PFSK-1 (cell line): ENCODE measurements around the gene FBXL7.

Experiments used
- FOXP2 ChIP-seq: optimal IDR thresholded peaks from 2 replicates; pipeline ENCODE3; 2011; ENCODE audit warnings: borderline replicate concordance, control low read depth, inconsistent platforms; ENCODE audit not compliant: insufficient read depth; ENCODE audit errors: extremely low read length, extremely low read depth
- POLR2AphosphoS5 ChIP-seq: IDR thresholded peaks from 2 replicates; pipeline ENCODE4 v1.6.1; 2012; ENCODE audit warnings: low read depth, mild to moderate bottlenecking, control low read depth, low read length, moderate library complexity
- SIN3A ChIP-seq: IDR thresholded peaks from 2 replicates; pipeline ENCODE4 v1.6.1; 2012; ENCODE audit warnings: mild to moderate bottlenecking, low read length, moderate library complexity, borderline replicate concordance; ENCODE audit not compliant: insufficient read depth
- TAF1 ChIP-seq: IDR thresholded peaks from 2 replicates; pipeline ENCODE4 v1.6.1; 2012; ENCODE audit warnings: low read length, control low read depth, borderline replicate concordance; ENCODE audit not compliant: insufficient read depth
- TF ChIP-seq, protein P1 (sequence below), 2 experiments: IDR thresholded peaks; 2 replicates each; pipeline versions ENCODE4 v1.6.1 to v1.8.0; 2011 to 2012; ENCODE audit warnings: low read depth in 2 of 2, low read length in 2 of 2, control low read depth in 1 of 2, inconsistent platforms in 1 of 2, mild to moderate bottlenecking in 1 of 2, moderate library complexity in 1 of 2; ENCODE audit not compliant: insufficient read depth in 1 of 2

FBXL7 gene

DNA sequence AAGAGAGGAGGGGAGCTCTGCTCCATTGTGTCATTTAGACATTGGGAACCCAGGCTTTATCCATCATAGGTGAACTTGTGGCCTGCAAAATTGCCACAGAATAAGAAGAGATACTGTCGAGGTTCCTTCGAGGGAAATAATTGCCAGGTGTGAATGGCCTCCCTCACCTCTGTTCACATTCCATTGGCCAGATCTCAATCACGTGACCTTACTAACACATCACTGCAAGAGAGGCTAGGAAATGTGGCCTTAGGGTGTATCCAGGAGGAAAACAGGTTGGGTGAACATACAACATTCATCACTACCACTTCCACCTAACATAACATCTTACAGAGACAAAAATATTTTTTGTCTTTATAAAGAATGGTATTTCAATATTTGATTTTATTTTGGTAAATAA lies 182.1 kb downstream of the FBXL7 start:
- TF ChIP-seq POLR2AphosphoS5 (no peak), SIN3A (no peak), FOXP2 (no peak), TAF1 (no peak)
- TF ChIP-seq, protein P1, sequence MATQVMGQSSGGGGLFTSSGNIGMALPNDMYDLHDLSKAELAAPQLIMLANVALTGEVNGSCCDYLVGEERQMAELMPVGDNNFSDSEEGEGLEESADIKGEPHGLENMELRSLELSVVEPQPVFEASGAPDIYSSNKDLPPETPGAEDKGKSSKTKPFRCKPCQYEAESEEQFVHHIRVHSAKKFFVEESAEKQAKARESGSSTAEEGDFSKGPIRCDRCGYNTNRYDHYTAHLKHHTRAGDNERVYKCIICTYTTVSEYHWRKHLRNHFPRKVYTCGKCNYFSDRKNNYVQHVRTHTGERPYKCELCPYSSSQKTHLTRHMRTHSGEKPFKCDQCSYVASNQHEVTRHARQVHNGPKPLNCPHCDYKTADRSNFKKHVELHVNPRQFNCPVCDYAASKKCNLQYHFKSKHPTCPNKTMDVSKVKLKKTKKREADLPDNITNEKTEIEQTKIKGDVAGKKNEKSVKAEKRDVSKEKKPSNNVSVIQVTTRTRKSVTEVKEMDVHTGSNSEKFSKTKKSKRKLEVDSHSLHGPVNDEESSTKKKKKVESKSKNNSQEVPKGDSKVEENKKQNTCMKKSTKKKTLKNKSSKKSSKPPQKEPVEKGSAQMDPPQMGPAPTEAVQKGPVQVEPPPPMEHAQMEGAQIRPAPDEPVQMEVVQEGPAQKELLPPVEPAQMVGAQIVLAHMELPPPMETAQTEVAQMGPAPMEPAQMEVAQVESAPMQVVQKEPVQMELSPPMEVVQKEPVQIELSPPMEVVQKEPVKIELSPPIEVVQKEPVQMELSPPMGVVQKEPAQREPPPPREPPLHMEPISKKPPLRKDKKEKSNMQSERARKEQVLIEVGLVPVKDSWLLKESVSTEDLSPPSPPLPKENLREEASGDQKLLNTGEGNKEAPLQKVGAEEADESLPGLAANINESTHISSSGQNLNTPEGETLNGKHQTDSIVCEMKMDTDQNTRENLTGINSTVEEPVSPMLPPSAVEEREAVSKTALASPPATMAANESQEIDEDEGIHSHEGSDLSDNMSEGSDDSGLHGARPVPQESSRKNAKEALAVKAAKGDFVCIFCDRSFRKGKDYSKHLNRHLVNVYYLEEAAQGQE (IDR thresholded peaks at IDR 0.05; ENCODE audit: insufficient read depth in 1 of 2, low read depth in 2 of 2, low read length in 2 of 2): no peak

DNA sequence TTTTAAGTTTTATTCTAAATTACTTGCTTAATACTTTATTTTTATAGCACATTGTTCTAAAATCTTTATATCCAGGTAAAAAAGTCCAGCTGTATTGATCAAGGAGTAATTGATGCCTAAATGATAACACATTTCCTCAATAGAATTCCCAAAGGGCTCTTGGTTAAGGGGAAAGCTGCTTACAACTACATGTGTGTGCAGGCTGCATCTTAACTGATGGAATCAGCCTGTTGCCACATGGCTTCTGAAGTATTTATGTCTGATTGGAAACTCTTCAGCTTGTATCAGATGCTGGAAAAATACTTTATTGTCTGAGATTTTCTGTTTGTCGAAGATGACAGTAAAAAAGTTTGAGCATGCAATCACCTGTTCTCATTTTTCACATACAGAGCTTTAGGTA lies 182.6 kb downstream of the FBXL7 start:
- TF ChIP-seq FOXP2: no peak
- TF ChIP-seq TAF1: no peak
- TF ChIP-seq SIN3A: no peak
- no peak for TF ChIP-seq POLR2AphosphoS5
- TF ChIP-seq, protein P1 (IDR thresholded peaks at IDR 0.05; ENCODE audit: insufficient read depth in 1 of 2, low read depth in 2 of 2, low read length in 2 of 2): no peak

DNA sequence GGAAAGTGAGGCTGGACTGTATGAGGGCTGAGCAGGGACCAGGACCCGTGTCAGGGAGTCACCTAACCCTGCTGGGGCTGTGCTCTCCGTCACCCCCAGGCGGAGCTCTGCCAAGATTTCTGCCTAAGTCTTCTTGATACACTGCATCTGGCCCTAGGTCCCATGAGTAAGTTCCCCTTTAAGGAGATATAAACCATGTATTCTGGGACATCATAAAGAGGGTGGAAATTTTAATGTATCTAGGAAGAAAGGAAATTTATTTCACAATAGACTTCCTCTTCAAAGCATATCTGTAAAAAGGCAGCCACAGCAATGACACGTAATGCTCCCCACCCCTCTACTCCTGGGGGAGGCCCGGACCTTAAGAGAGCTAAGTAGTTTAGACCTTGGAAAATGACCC lies 183.4 kb downstream of the FBXL7 start:
- no peak for TF ChIP-seq FOXP2
- TF ChIP-seq POLR2AphosphoS5: no peak
- TF ChIP-seq, protein P1 (IDR thresholded peaks at IDR 0.05; ENCODE audit: insufficient read depth in 1 of 2, low read depth in 2 of 2, low read length in 2 of 2): no peak
- no peak for TF ChIP-seq SIN3A

DNA sequence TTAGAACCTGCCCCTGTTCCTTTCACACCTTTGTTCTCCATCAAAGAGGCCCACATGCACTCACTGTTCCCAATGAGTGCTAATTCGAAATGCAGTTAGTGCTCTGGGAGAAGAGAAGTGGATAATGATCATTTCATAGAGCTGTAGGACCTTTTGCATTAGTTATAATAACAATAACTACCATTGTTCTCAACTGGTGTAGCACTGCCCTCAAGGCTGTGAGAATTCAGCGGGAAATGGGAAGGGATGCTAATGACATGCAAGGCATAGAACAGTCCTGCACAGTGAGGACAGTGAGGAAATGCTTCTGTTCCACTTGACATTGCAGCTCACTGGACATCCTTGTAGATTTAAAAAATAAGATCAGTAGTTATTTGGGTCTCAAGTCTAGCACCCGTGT lies 187.4 kb downstream of the FBXL7 start:
- no peak for TF ChIP-seq POLR2AphosphoS5
- TF ChIP-seq TAF1: no peak
- TF ChIP-seq, protein P1 (IDR thresholded peaks at IDR 0.05; ENCODE audit: insufficient read depth in 1 of 2, low read depth in 2 of 2, low read length in 2 of 2): no peak
- no peak for TF ChIP-seq SIN3A
- no peak for TF ChIP-seq FOXP2

DNA sequence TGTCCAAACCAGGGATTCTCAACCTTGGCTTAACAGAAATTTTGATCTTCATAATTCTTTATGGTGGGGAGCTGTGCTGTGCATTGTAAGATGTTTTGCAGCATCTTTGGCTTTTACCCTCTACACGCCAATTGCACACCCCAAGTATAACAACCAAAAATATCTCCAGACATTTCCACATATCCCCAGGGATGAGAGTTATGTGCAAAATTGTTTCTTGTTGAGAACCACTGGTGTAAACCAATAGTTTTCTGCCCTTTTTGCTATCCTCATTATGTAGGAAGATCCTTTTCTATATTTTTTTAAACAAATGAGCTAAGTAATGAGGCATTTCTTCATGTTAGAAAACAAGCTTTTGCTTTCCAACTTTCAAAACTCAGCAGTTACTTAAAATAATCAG lies 189.9 kb downstream of the FBXL7 start:
- no peak for TF ChIP-seq TAF1
- no peak for TF ChIP-seq SIN3A
- TF ChIP-seq, protein P1 (IDR thresholded peaks at IDR 0.05; ENCODE audit: insufficient read depth in 1 of 2, low read depth in 2 of 2, low read length in 2 of 2): no peak
- no peak for TF ChIP-seq POLR2AphosphoS5
- TF ChIP-seq FOXP2: no peak
